Testis (tissue), 3 donors: Measurements from ENCODE around the gene TENM4. TPM values are rescaled to one million over a fixed set of nuclear protein-coding genes. Genes with fewer than 3 reads are reported as not detected.

ENCODE experiments used
- DNase-seq: peaks from one replicate; pipeline ENCODE4 v3.0.0-alpha.2; 2019
- H3K27ac ChIP-seq, 2 donors: fragments of 200-600 bp; sonication (generic); one replicate each; pipeline ENCODE4 v1.5.1; 2019
- H3K27me3 ChIP-seq: fragments of 200-600 bp; sonication (generic); one replicate; pipeline ENCODE4 v1.5.1; 2019
- H3K36me3 ChIP-seq: fragments of 200-600 bp; sonication (generic); one replicate; pipeline ENCODE4 v1.5.1; 2017; ENCODE audit warnings: low read depth; ENCODE audit errors: missing control alignments
- H3K4me1 ChIP-seq: fragments of 200-600 bp; sonication (generic); one replicate; pipeline ENCODE4 v1.5.1; 2019
- H3K4me3 ChIP-seq, 2 donors: fragments of 200-600 bp; sonication (generic); one replicate each; pipeline ENCODE4 v1.5.1; 2017 to 2019
- H3K9me3 ChIP-seq: fragments of 200-600 bp; sonication (generic); one replicate; pipeline ENCODE4 v1.5.1; 2017
- POLR2A ChIP-seq: fragments of 450-650 bp; IDR thresholded peaks from one replicate; pipeline ENCODE4 v1.6.1; 2017; ENCODE audit warnings: antibody characterized with exemption, mild to moderate bottlenecking, moderate library complexity
- WGBS, 2 donors: methylation state at CpG; one replicate each; pipeline ENCODE4 v1.1.5; 2018; 5-methylcytosine and 5-hydroxymethylcytosine counted together
- intact Hi-C: fragments of 100-400 bp; cut with DNase I; formaldehyde crosslinking; loops from one replicate; pipeline ENCODE4 v1.15.1; 2023; ENCODE audit warnings: low total_unique reads
- polyA plus RNA-seq: library from polyadenylated mRNA; stranded (reverse); fragments of 350-450 nt; fragmentation: Illumina TruSeq; extraction: RNeasy Lipid Tissue Mini Kit (QIAGEN cat#74804); gene quantifications from one replicate; pipeline ENCODE4 v1.2.3, GENCODE V29; 2014; ENCODE audit warnings: low read depth, low replicate concordance; ENCODE audit not compliant: insufficient read depth
- total RNA-seq, 2 donors: library from RNA; depleted of rRNA; stranded (reverse); fragments of >200 nt; gene quantifications; one replicate each; pipeline ENCODE4 v1.2.3, GENCODE V29; 2016
- TF ChIP-seq, protein P1 (sequence below), 3 experiments: fragments of 450-650 bp in 2 of 3; fragments of 200-600 bp in 1 of 3; sonication (generic) in 1 of 3; IDR thresholded peaks; one replicate each; pipeline ENCODE4 v1.5.1; 2016 to 2019; ENCODE audit warnings: antibody characterized with exemption in 3 of 3, mild to moderate bottlenecking in 2 of 3, moderate library complexity in 1 of 3

The TENM4 gene
- total and polyA plus RNA-seq, 3 donors from 2014 or later = 10.6 to 17.9 (median 11.4) TPM

DNA sequence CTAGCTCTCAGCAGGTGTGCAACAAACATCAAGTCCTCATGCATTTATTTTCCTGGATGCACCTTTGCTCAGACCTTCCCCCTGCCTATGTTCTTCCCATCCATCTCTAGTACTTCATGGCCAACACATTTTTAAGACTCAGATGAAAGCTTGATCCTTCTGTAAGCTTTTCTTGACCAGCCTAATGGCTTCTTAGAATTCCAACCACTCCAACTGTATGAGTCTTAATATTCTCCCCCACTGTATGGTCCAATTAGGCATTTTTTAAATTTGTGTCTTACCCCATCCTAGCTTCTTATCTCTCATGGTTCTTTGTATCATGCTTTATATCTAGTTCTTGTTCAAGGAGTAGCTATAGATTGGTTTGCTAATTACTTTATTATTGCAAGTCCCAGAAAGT is 44.8 kb downstream of the TENM4 start:
- no peak for DNase-seq
- TF ChIP-seq, protein P1, sequence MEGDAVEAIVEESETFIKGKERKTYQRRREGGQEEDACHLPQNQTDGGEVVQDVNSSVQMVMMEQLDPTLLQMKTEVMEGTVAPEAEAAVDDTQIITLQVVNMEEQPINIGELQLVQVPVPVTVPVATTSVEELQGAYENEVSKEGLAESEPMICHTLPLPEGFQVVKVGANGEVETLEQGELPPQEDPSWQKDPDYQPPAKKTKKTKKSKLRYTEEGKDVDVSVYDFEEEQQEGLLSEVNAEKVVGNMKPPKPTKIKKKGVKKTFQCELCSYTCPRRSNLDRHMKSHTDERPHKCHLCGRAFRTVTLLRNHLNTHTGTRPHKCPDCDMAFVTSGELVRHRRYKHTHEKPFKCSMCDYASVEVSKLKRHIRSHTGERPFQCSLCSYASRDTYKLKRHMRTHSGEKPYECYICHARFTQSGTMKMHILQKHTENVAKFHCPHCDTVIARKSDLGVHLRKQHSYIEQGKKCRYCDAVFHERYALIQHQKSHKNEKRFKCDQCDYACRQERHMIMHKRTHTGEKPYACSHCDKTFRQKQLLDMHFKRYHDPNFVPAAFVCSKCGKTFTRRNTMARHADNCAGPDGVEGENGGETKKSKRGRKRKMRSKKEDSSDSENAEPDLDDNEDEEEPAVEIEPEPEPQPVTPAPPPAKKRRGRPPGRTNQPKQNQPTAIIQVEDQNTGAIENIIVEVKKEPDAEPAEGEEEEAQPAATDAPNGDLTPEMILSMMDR (IDR thresholded peaks at IDR 0.05) = no peak
- no peak for TF ChIP-seq POLR2A
- Histone ChIP-seq H3K27ac (no peak overlapping the region), H3K36me3 (no peaks in the 10 kb centered on the region), H3K4me1 (peaks cover 5% of the 10 kb centered on the region), H3K4me3 (no peak overlapping the region), H3K27me3 (no peaks in the 10 kb centered on the region), H3K9me3 (no peaks in the 10 kb centered on the region)
- intact Hi-C loops = no loop called here

DNA sequence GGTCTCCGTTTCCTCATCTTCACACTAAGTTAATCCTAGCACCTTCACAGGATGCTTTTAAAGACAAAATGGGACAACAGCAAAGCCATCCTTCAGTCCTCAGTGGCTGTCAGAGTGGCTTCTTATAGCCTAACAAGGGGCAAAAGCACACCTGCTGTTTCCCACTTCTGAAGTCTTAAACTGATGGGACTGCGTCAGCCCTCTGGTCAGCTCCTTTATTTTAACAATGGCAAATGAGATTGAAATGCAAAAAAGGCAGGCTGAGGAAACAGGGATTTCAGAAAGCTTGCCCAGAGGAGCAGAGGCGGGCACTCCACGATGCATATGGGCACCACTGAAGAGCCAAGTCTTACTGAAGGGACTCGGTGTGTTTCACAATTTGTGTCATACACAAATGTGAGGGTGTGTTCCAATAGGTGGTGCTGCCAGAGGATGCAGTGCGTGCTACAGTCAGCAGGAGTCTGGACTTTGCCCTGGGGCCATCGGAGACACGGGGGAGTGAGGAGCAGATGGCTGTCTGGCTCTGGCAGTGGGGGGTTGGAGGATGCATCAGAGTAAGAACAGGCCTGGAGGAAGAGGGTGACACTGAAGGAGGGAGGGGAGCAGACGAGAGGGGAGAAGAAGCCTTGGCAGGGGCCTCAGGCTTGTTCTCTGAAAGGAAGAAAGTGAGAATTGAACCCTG is 47.3 kb downstream of the TENM4 start:
- intact Hi-C loops = no loop called here
- TF ChIP-seq POLR2A = no peak
- TF ChIP-seq, protein P1 (IDR thresholded peaks at IDR 0.05) = no peak
- no peaks in the 10 kb centered on the region for H3K36me3 ChIP-seq
- no peaks in the 10 kb centered on the region for H3K9me3 ChIP-seq
- WGBS, 2 donors = 66 to 70% methylated on average over 9 of the region's 9 CpGs
- no peak for DNase-seq
- H3K27me3 ChIP-seq = no peaks in the 10 kb centered on the region
- no peak overlapping the region for H3K4me3 ChIP-seq
- H3K4me1 ChIP-seq = peaks cover 5% of the 10 kb centered on the region
- no peak overlapping the region for H3K27ac ChIP-seq

DNA sequence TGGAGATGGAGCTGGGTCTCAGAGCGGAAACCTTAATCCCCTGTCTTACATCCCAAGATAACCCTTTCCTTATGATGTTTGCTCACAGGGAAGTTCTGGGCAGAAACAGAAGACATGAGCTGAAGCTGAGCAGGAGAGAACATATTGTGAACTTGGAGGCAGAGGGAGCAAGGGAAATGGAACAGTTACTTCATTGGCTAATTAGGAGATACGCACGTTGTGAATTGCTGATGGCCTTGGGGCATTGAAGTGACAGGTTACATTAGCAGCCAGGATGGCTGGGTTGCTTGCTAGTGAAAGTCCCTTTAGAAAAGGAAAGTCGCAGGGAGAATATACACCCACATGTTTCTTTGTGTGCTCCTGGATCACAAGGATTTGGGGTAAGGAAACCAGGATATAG is 48.7 kb downstream of the TENM4 start:
- Histone ChIP-seq H3K27me3 (no peaks in the 10 kb centered on the region), H3K36me3 (no peaks in the 10 kb centered on the region), H3K27ac (no peak overlapping the region), H3K9me3 (no peaks in the 10 kb centered on the region), H3K4me3 (no peak overlapping the region), H3K4me1 (peaks cover 5% of the 10 kb centered on the region)
- 10 to 38% methylated on average over 4 of the region's 4 CpGs for WGBS, 2 donors
- no peak for TF ChIP-seq POLR2A
- TF ChIP-seq, protein P1 (IDR thresholded peaks at IDR 0.05) = no peak
- intact Hi-C loops = no loop called here
- DNase-seq = no peak

DNA sequence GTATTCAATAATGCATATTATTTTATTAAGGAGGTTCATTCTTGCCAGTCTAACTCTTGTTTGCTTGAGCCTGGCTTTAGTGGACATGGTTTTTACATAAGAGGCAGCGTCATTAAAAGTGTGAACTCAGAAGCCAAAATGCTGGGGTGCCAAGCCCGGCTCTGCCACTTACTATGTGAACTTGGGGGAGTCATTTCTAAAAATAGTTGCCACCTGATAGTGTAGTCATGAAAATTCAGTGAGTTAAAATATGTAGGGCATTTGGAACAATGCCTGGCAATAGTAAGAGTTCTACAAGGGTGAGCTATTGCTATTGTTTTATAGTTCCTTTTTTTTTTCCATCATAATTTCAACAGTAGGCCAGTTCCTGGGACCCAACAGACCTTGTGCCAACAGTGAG is 49.9 kb downstream of the TENM4 start:
- TF ChIP-seq, protein P1 (IDR thresholded peaks at IDR 0.05) = no peak
- TF ChIP-seq POLR2A = no peak
- no peak overlapping the region for H3K27ac ChIP-seq
- no peak overlapping the region for H3K4me3 ChIP-seq
- WGBS, 2 donors = 41 to 51% methylated on average over 2 of the region's 2 CpGs
- no peaks in the 10 kb centered on the region for H3K9me3 ChIP-seq
- H3K36me3 ChIP-seq = no peaks in the 10 kb centered on the region
- H3K4me1 ChIP-seq = peaks cover 5% of the 10 kb centered on the region
- intact Hi-C loops = no loop called here
- H3K27me3 ChIP-seq = no peaks in the 10 kb centered on the region
- DNase-seq = no peak

DNA sequence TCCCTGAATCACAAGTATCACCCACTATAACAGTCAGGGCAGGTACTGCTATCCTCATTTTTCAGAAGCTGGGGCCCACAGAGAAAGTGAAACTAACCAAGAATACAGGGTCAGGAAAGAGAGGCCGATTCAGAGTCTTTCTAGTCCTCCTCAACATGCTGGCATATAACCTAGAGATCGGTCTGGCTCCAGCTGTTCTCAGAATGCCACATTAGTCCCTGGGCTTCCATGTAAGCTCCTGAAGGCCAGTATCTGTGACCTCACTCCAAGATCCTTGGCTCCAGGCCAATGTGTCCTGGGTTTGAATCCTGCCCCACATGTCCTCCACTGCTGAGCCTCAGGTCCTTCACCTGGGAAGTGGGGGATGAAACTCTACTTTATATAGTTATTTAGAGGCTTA is 50.4 kb downstream of the TENM4 start:
- H3K36me3 ChIP-seq = no peaks in the 10 kb centered on the region
- no peak overlapping the region for H3K27ac ChIP-seq
- no peaks in the 10 kb centered on the region for H3K27me3 ChIP-seq
- no peak overlapping the region for H3K4me3 ChIP-seq
- H3K4me1 ChIP-seq = peaks cover 5% of the 10 kb centered on the region
- no peak for TF ChIP-seq POLR2A
- TF ChIP-seq, protein P1 (IDR thresholded peaks at IDR 0.05) = no peak
- DNase-seq = no peak
- no peaks in the 10 kb centered on the region for H3K9me3 ChIP-seq
- intact Hi-C loops = no loop called here
- 84 to 100% methylated on average over 2 of the region's 2 CpGs for WGBS, 2 donors
